ENCODE data around the gene CBLN3.

DNA sequence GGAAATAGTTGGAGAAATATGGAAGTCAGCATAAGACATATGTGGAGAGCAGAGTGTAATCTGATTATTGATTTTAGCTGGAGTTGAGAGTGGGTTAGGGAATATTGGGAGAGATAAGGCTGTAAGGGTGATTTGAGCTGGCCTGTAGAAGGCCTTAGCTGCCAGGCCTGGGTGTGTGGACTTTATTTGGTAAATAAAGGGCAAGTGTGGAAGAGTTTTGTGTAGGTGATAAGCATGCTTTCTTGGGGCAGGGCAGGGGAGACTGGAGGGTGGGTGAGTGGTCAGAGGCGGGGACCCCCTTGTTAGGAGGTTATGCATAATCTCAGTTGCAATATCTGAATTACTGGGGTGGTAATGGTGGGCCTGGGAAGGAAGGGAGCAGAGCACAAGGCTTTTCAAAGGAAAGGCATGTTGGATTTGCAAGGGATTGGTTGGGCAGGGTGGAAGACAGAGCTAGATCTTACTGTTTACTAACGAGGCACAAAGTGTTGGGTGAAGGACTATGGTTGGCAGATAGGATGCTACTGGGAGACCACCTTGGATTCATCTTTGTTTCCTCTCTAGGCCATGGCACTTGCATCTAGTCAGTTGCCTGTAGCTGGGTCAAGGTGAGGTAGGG is 5.8 kb upstream of the CBLN3 start:
- TF ChIP-seq, protein P1, sequence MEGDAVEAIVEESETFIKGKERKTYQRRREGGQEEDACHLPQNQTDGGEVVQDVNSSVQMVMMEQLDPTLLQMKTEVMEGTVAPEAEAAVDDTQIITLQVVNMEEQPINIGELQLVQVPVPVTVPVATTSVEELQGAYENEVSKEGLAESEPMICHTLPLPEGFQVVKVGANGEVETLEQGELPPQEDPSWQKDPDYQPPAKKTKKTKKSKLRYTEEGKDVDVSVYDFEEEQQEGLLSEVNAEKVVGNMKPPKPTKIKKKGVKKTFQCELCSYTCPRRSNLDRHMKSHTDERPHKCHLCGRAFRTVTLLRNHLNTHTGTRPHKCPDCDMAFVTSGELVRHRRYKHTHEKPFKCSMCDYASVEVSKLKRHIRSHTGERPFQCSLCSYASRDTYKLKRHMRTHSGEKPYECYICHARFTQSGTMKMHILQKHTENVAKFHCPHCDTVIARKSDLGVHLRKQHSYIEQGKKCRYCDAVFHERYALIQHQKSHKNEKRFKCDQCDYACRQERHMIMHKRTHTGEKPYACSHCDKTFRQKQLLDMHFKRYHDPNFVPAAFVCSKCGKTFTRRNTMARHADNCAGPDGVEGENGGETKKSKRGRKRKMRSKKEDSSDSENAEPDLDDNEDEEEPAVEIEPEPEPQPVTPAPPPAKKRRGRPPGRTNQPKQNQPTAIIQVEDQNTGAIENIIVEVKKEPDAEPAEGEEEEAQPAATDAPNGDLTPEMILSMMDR (IDR thresholded peaks at IDR 0.05) = no peak
- no peak for TF ChIP-seq USF2 (CRISPR knock-in tag; IDR thresholded peaks at IDR 0.05)
- TF ChIP-seq, protein P2, sequence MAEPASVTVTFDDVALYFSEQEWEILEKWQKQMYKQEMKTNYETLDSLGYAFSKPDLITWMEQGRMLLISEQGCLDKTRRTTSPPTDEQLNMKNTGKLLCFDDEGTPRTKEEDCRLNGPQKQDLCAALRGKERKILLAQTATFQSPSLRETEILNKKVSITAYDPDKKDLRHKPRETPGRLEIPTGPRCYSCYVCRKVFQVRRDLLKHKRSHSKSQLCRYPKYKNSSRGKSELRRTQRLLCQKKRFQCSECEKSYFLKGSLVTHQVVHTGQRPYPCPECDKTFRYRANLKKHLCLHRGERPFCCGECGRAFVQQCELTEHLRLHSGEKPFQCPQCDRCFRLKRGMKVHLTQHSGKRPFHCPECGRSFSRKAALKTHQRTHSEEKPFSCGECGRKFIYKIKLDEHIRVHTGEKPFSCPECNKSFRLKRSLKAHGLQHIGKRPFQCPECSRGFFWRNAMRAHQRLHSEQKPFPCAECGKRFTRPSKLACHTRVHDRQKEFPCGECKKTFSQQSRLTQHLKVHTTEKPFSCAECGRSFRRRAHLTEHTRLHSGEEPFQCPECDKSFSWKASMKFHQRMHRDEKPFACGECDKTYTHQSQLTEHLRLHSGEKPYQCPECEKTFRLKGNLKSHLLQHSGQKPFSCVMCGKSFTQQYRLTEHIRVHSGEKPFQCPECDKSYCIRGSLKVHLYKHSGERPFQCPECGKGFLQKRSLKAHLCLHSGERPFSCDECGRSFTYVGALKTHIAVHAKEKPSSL (CRISPR knock-in tag; conservative IDR thresholded peaks at IDR 0.05) = no peak
- TF ChIP-seq ZNF416 (CRISPR knock-in tag; IDR thresholded peaks at IDR 0.05) = no peak
- no peak for TF ChIP-seq KAT7 (CRISPR knock-in tag; IDR thresholded peaks at IDR 0.05; ENCODE audit: borderline replicate concordance)
- TF ChIP-seq, protein P3, sequence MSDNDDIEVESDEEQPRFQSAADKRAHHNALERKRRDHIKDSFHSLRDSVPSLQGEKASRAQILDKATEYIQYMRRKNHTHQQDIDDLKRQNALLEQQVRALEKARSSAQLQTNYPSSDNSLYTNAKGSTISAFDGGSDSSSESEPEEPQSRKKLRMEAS (CRISPR knock-in tag; IDR thresholded peaks at IDR 0.05) = no peak
